Ureter (tissue), 1 donor: Measurements from ENCODE around the gene TNS1. TPM values are rescaled to one million over a fixed set of nuclear protein-coding genes. Genes with fewer than 3 reads are reported as not detected.

ENCODE experiments used
- DNase-seq: peaks from one replicate; pipeline ENCODE4 v3.0.0-alpha.2; 2020; ENCODE audit warnings: low spot score
- total RNA-seq: library from RNA; stranded (reverse); gene quantifications from one replicate; pipeline ENCODE4 v1.2.4, GENCODE V29; 2023
- donor health status: DM: yes; HTN: yes; CAD: no.

TNS1 gene
- total RNA-seq, 1 donor from 2014 or later: 581 TPM

DNA sequence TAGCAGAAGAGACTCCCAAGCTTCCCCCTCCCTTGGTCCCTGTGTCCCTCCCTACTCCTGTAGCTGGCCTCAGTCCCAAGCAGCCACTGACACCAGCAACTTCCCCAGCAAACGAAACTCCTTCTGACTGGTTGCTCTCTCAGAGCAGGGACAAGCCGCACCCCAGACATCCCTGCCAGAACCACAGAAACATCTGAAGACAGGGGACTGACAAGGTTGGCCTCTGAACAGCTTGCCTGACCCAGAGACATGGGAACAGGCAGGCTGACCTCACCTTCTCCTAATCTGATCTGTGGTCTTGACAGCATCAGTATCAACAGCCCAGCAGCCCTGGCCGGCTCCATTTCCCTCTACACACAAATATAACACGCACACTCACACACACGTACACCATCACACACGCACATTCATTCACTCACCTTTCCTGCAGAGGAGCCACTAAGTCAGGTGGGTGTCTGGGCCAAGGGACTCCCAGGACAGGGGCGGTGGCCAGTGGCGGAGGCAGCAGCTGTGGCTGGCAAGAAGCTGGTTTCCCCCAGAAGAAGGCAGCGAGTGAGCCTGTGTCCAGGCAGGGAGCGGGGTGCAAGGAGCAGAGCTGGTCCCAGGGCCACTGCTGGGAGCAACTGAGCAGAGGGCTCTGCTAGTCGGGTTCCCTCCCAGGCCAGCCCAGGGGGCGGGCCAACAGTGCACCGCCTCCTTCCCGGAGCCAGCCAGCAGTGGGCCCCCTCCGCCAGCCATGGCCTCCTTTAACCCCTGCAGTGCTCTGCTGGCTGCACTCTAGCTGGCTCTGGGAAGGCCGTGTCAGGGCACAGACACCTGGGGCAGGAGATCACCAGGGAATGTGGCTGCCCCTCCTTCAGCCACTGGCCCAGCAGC, 59.1 kb downstream of the TNS1 start:
- DNase-seq: peak; percentile 87

DNA sequence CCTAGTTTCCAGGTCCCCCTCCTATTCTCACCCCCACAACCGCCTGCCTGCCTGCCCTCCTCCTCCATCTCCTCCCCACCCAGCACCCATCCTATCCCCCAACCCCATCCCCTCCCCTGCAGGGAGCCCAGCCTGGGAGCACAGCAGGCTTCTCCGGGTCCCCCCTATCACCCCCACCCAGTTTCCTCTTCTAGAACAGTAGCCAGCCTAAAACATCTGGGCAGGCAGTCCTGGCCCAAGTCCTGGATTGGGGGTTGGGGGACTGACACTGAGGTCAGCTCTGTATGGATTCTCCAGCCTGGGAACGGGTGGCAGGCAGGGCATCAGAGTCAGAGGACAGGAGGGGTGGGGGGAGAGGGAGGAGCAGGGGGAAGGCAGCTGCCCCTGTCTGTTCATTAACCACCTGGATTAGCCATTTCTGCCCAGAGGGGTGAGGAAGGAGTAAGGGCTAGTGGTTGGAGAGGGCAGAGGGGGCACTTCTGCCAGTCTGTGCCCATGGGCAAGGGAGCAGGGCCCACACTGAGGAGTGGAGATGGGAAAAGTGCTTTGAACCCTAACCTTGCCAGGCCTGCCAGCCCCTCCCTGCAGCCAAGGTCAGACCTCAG, 60.0 kb downstream of the TNS1 start:
- no peak for DNase-seq

DNA sequence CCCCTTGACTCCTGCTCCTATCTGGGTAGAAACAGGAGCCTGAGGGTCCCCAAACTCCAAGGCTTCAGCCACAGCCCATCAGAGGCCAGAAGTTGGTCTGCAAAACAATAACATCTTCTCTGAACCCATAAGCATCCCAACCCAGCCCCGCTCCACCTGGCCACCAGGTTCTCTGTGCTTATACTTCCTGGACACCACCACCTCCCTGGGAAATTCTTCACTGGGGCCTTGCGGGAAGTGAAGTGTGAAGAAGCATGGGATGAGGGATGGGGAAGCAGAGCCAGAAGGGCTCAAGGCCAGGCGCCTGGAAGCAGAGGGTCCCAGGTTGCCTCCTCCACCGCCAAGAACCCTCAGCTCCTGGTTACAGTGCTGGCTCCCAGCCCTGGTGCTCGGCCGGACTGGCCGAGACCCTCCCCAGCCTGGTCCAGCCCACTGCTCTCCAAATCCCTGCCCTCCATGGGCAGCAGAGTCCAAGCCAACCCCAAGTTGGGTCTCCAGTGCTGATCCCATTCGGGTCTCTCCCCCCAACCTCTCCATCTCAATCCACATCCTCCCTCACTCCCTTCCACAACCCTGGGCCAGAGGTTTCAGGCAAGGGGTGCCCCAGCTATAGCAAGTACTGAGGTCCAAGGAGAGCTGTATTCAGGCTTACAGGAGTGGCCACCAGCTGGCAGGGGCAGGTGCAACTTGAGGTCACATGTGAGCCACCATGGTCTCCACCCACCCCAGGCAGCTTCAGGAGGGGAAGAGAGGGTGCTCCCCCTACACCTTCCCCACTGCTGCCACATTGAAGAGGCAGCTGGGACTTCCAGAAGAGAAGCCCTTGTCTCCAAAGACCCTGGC, 60.7 kb downstream of the TNS1 start:
- DNase-seq: no peak

DNA sequence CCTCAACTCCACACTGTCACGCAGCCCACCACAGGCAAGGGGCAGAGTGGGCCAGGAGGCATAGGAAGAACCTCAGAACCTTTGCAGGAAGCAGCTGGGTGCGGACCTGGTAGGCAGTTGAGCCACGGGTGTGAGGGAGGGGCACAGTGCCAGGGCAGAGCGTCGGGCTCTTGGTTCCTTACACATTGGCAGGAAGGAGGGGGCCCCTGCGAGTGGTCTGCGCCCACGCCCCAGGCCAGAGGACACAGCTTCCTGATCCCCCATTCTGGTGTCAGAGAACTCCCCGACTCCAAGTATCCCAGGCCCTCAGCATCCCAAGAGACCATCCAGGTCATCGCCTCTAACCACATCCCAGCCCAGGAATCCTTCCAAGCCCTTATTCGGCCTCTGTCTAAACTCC, 61.5 kb downstream of the TNS1 start:
- no peak for DNase-seq

DNA sequence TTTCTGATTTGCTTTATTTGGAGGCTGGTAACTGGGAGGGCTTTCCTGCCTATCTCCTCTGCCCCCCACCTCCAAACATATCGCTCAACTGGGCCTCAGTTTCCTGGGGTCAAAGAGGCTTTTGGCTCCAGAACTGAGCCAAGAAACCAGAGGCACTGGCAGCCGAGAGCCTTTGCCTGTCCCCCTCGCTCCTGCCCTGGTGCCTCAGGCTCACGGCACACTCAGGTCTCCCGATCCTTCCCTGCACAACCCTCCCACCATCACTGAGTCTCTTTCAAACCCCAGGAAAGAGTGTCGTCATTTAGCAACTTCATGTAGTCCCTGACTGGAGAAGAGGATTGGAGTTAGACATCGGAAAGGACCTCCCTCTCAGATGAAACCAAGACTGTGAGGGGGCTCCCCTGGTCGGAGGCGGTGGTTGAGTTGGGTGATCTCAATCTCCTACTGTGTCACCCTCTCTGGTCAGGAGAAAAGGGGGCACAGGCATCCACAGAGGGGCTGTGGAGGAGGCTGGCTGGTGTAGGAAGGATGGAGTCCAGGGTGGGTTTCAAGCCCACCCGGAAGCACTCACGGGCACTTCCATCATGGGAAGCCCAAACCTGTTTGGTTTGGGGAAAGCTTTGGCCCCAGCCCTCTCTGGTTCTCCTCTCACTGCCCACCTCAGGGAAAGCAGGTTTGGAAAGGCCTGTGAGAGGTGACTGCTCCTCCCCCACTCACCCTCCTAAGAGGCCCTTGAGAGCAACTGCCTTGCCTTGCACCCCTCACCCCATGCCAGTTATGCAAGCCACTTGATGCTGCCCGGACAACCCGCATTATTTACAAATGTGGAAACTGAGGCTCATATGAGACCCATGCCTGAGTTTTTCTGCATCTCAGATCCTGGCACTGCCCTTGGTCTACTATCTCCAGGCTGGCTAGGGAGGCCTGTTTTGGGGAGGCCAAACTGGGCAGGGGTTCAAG, 62.3 kb downstream of the TNS1 start:
- DNase-seq: no peak

DNA sequence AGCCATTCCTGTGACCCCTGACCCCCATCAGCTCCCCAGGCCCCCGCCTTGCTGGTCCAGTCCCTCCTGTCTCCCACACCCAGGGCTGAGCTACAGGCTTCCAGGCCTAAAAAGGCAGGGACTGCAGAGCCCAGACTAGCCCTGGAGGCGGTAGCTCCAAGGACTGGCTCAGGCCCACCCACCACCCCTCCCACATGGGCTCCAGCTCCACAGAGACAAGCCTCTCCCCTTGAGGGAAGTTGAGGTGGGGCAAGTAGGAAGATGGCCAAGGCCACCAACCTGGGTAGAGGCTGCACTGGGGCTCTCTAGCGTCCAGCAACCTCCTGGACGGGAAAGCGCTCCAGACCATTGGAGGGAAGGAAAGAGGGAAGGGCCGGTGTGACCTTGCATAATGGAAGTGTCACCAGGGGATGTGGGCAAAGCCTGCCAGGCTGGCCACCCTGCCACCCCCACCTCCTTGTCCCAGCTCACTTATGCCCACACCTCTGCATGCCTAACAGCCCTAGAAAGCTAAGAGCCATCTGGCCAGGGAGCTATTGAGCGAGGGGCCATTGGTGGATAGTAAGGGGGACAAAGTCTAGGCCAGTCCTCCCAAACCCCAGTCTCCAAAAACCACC, 63.1 kb downstream of the TNS1 start:
- no peak for DNase-seq

DNA sequence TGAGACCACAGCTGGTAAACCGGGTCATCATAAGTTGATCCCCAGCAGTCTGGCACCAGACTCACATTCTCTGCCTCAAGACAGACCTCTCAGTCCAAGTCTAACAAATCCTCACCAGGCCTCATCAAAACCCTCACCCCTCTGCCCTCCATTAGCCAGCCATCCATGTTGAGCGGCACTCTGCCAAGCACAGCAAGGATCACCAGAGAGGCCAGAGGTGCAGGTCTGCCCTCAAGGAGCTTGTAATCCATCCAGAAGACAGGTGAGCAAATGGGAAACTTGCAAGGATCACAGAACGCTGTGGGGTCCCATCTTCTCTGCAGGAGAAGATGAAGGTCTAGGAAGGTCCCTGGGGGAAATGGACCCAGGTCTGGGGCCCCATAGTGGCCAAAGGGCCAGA, 63.6 kb downstream of the TNS1 start:
- no peak for DNase-seq

DNA sequence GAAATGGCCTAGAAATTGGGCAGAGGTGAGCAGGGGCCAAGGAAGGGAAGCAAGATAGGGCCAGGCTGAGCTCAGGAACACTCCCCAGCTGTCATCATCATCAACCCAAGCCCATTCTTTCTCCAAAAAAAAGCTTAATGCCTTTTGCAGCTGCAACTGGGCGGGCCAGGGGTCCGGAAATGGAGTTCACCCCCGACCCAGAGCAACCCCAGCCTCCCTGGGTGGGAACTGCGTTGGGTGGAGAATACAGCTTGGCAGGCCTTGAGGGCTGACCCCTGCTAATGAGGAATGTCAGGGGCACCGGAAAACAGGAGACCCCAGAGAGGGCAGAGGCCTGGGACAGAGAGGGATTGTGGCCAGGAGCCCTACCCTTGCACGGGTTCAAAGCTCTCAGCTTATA, 64.8 kb downstream of the TNS1 start:
- no peak for DNase-seq

DNA sequence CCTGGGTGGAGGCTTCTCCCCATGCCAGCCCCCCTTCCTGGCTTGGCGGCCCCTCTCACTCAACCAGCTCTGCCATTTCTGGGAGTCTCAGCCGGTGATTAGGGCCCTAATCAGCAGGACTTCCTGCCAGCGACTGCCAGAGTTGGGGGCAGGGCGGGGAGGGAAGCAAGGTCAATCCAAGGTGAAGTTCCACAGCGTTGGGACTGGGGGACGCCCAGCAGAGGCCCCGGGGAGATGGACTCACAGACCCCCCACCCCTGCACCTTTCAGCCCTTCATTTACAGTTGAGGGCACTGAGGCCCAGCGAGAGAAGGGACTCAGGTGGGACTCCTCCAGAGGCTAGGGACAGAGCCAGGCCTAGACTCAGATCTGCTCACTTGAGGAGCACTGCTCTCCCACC, 65.3 kb downstream of the TNS1 start:
- no peak for DNase-seq

DNA sequence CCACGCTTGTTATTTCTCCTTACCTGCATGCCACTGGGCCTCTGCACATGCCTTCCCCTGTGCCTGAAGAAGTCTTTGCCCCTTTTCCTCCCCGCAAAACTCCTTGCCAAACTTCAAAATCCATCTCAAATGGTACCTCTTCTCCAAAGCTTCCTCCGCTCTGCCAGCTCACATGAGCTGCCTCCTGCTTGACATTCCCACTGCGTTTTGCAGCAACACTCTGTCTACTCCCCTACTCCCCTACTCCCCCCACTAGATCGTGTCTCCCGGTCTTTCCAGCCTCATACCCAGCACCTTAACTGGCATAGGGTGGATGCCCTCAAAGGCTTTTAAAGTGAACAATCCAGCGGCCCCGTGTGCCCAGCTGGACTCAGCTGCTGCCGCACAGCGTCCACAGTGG, 65.8 kb downstream of the TNS1 start:
- DNase-seq: no peak

DNA sequence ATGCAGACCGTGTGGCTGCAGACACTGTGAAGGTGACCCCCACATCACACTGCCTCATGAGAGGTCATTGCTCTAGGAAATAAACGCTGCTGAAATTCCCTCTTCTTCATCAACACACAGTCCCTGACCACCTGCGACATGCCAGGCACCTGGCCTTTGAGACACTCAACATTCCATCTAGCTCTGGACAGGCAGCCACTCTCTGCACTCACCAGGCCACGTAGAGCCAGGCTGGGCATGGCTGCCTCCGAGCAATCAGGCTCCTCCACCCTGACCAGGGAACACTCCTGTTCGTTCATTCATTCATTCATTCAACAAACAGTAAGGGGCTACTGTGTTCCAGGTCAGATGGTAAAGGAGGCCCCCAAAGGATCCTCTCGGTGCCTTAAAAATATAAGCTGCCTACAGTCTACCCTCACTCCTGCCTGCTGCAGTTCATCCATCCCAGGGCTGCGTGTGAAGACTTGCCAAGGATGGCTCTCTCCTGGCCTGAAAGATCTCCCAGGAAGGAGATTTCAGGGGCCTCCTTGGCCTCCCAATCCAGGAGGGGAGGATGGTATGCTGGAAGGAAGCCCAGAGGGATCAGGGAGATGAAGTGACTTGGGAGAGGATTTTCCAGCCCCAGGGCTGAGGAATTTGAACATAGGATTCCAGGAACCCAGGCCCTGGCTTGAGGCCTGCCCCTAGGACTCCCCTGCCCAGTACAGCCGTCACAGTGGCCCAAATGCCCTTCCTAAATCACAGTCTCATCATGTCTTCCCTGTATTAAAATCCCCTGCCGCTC, 66.7 kb downstream of the TNS1 start:
- no peak for DNase-seq

DNA sequence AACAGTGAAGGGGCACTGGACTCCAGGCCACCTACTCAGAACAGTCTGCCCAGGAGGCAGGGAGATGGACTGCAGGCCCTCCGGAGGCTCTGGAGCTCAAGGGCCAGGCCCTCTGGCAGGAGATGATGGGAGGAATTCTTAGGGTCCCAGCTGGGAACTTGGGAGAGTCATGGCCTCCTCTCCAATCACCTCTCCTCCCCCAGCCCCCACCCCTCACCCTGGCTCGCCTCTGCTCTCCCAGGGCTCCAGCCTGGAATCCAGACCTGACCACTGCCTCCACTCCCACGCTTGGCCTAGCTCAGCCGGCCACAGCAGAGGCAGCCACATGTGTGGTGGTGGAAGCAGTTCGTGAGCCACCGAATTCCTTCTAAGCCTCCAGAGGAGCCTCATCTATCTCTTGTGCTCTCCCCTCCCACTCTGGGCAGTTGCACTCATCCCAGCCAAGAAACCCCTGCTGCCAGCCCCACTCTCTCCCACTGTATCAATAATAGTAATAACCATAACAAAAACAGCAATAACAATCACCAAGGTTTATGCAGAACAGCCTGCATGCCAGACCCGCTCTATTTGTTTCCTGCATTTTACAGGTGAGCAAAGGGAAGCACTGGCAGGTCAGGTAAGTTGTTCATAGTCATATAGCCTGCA, 67.4 kb downstream of the TNS1 start:
- no peak for DNase-seq

DNA sequence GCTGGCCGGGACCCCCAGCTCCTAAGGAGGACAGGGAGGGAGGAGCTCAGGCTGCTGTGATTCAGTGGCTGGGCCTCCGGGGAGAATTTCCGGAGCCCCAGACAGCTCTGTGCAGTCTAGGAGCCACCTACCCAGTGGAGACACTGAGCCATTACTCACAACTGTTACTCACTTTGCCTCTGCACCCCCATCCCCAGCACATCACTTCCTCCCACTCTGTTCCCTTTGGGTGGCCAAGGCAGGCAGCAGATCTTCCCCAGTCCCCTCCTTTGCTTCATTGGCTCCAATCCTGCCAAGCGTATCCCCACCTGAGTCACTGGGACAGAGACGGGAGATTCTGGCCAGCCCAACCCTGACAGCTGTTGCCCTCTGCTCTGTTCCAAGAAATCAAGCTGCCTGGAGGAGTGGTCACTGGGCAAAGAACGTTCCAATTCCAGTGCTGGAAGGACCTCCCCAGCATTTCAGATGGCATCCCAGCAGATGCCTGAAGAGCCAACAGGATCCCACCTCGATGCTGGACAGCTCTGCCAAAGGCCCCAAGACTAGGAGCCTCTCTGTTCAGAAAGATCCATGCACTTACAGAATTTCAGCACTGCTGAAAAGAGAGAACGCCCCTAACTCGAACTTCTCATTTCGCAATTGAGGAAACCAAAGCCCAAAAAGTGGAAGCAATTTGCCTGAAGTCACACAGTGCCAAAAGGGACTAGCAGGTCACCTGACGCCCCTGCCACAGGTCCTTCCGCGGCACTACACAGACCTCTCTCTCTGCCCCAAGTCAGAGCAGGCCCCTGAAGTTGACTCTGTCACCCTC, 68.3 kb downstream of the TNS1 start:
- DNase-seq: no peak

DNA sequence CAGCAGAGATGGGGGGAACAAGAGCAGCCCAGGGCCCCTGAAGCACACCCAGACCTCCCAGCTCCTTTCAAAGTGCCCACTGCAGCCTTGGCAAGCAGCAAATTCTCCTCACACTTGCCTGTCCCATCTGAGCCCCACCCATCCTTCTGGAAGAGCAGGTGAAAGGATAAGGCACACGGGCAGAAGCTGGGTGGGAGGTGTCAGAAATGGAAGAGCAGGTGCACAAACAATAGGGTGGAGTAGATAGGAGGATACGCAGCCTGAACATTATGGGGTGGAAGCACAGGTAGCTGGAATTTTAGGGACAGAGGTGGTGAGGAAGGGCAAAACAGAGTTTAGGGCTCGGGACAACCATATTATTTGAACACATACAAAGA, 69.2 kb downstream of the TNS1 start:
- no peak for DNase-seq

DNA sequence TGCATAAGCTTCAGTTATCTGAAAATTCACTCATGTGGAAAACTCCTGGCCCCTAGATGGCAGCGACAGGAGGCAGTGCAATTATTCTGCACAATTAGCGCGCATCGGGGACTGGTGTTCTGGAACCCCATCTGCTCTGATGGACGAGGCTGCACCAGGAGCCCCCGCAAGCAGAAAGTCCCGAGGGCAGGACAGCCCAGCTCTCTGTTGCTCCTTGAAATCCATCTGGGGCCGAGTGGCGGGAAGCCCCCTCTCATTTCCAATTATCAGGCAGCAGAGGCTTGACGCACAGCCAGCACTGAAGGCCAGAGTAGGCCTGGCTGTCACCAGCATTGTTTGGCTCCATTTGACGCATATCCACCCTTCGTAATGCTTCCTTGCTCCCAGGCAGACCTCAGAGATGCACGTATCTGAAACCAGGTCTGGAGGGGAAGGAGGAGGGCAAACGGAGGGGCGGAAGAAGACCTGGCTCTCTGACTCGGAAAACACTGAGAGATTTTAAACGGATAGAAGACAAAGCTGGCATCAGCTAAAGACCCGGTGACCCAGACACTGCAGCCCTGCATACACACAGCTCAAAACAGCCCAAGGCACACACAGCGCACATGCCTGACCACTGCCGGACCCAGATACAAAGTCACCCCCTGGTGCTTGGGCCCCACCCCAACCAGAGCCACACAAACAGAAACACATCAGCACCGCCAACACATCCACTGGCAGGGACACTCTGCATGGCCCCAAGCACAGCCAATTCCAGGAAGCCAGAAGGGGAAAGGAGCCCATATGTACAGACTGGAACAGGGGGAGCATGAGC, 69.8 kb downstream of the TNS1 start:
- no peak for DNase-seq

DNA sequence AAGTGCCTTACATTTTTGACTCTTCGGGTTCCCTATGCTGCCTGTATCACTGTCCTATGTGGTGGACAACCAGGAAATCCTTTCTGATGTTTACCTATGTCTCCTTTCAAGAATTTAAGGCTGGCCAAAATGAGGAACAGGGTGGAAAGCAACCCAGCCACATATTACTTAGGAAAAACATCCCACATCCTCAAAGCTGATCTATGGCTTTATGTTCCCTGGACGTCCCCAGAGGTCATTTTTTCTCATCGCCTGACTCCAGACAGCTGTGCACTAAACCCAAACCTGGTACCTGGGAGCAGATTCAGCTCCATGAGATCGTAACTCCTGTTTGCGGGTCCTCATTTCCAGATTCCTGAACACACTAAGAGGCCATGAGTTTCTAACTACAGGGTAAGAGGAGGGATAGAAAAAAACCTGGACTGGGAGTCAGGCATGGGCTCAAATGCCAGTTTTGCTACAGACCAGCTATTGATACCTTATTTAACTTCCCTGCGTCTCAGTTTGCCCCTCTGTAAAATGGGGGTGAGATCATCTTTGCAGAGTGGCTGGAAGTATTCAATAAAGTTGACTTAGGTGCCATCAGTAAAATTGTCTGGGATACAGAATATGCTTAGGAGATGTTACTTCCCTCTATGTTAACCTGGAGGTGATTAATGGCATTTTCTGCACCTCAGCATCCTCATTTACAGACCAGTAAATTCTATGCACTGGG, 70.8 kb downstream of the TNS1 start:
- DNase-seq: no peak
